Uterus (tissue), 4 donors: ENCODE measurements around the gene CDYL2. TPM values are rescaled to one million over a fixed set of nuclear protein-coding genes. Genes with fewer than 3 reads are reported as not detected.
"Not testable (repeated sequence)": the region's sequence is repeated elsewhere in the genome, so short reads cannot be mapped to it uniquely, and the experiment has no call there.

Experiments
- DNase-seq, 2 donors: peaks; one replicate each; pipeline ENCODE4 v3.0.0-alpha.2; 2019 to 2020
- H3K27ac ChIP-seq, 2 donors: fragments of 200-600 bp; sonication (generic); 1 replicate in 1 of 2; 2 replicates in 1 of 2; pipeline ENCODE4 v1.5.1; 2016 to 2018
- H3K27me3 ChIP-seq, 2 donors: fragments of 200-600 bp; sonication (generic); one replicate each; pipeline ENCODE4 v1.5.1; 2018 to 2019; ENCODE audit warnings: control low read depth in 1 of 2
- H3K36me3 ChIP-seq, 2 donors: fragments of 200-600 bp; sonication (generic); one replicate each; pipeline ENCODE4 v1.5.1; 2019; ENCODE audit warnings: control low read depth in 1 of 2
- H3K4me1 ChIP-seq, 2 donors: fragments of 200-600 bp; sonication (generic); one replicate each; pipeline ENCODE4 v1.5.1; 2018 to 2019; ENCODE audit warnings: control low read depth in 1 of 2
- H3K4me3 ChIP-seq, 2 donors: fragments of 200-600 bp; sonication (generic); 1 replicate in 1 of 2; 2 replicates in 1 of 2; pipeline ENCODE4 v1.5.1; 2018 to 2019; ENCODE audit warnings: mild to moderate bottlenecking in 1 of 2
- H3K9me3 ChIP-seq, 2 donors: fragments of 200-600 bp; sonication (generic); one replicate each; pipeline ENCODE4 v1.5.1; 2019; ENCODE audit warnings: control low read depth in 1 of 2
- CTCF ChIP-seq, 4 experiments: fragments of 200-600 bp in 2 of 4; fragments of 450-650 bp in 2 of 4; sonication (generic) in 2 of 4; IDR thresholded peaks; one replicate each; pipeline ENCODE4 v1.5.1; 2016 to 2019; ENCODE audit warnings: antibody characterized with exemption in 4 of 4, mild to moderate bottlenecking in 2 of 4, moderate library complexity in 1 of 4
- POLR2A ChIP-seq, 2 donors: fragments of 450-650 bp; IDR thresholded peaks; one replicate each; pipeline ENCODE4 v1.6.1; 2016; ENCODE audit warnings: antibody characterized with exemption in 2 of 2, mild to moderate bottlenecking in 1 of 2, moderate library complexity in 1 of 2
- intact Hi-C: fragments of 100-400 bp; cut with DNase I; formaldehyde crosslinking; loops from one replicate; pipeline ENCODE4 v1.15.1; 2023; ENCODE audit warnings: low total_unique reads
- total RNA-seq, 4 donors: library from RNA; depleted of rRNA in 3 of 4; stranded (reverse); fragments of >200 nt in 3 of 4; gene quantifications; one replicate each; pipeline versions ENCODE4 v1.1.0 to v1.2.4, GENCODE V29; 2014 to 2023
- donor health status: DM: yes; HTN: yes; CAD: no.

Gene CDYL2
- total RNA-seq, 4 donors from 2014 or later, result 2.3 to 9.1 (median 5.1) TPM

GRCh38 chr16:80656711-80657150 lies 147.7 kb downstream of the CDYL2 start:
- no peaks in the 10 kb centered on the region for H3K9me3 ChIP-seq
- TF ChIP-seq POLR2A (IDR thresholded peaks at IDR 0.05) (no peak), CTCF (IDR thresholded peaks at IDR 0.05) (no peak)
- no peak overlapping the region for H3K4me3 ChIP-seq
- no peaks in the 10 kb centered on the region for H3K27me3 ChIP-seq
- intact Hi-C loops, result no loop called here
- H3K36me3 ChIP-seq, result no peaks in the 10 kb centered on the region
- DNase-seq, result no peak
- no peak overlapping the region for H3K27ac ChIP-seq
- H3K4me1 ChIP-seq, result no peaks in the 10 kb centered on the region

- Histone ChIP-seq H3K9me3 (no peaks in the 10 kb centered on the region), H3K27me3 (no peaks in the 10 kb centered on the region), H3K36me3 (no peaks in the 10 kb centered on the region), H3K27ac (no peak overlapping the region), H3K4me3 (no peak overlapping the region), H3K4me1 (no peaks in the 10 kb centered on the region)
- TF ChIP-seq POLR2A (IDR thresholded peaks at IDR 0.05), result no peak
- no peak for TF ChIP-seq CTCF (IDR thresholded peaks at IDR 0.05)
- intact Hi-C loops, result no loop called here
- no peak for DNase-seq
Measured at GRCh38 chr16:80656161-80656560, 148.2 kb downstream of the CDYL2 start.

GRCh38 chr16:80655751-80656150 lies 148.6 kb downstream of the CDYL2 start:
- Histone ChIP-seq H3K9me3 (no peaks in the 10 kb centered on the region), H3K36me3 (no peaks in the 10 kb centered on the region), H3K27me3 (no peaks in the 10 kb centered on the region), H3K4me1 (no peaks in the 10 kb centered on the region), H3K4me3 (no peak overlapping the region), H3K27ac (no peak overlapping the region)
- intact Hi-C loops, result no loop called here
- no peak for TF ChIP-seq POLR2A (IDR thresholded peaks at IDR 0.05)
- TF ChIP-seq CTCF (IDR thresholded peaks at IDR 0.05), result no peak
- DNase-seq, result no peak

- no peak for DNase-seq
- Histone ChIP-seq H3K4me3 (no peak overlapping the region), H3K36me3 (no peaks in the 10 kb centered on the region), H3K4me1 (no peaks in the 10 kb centered on the region), H3K27ac (no peak overlapping the region), H3K9me3 (no peaks in the 10 kb centered on the region), H3K27me3 (no peaks in the 10 kb centered on the region)
- TF ChIP-seq POLR2A (IDR thresholded peaks at IDR 0.05) (no peak), CTCF (IDR thresholded peaks at IDR 0.05) (no peak)
- intact Hi-C loops, result no loop called here
Measured at GRCh38 chr16:80654094-80654862, 150.1 kb downstream of the CDYL2 start.

GRCh38 chr16:80652441-80652840 lies 152.0 kb downstream of the CDYL2 start:
- no peaks in the 10 kb centered on the region for H3K9me3 ChIP-seq
- TF ChIP-seq POLR2A (IDR thresholded peaks at IDR 0.05) (no peak), CTCF (IDR thresholded peaks at IDR 0.05) (no peak)
- H3K4me1 ChIP-seq, result no peaks in the 10 kb centered on the region
- DNase-seq, result no peak
- H3K27ac ChIP-seq, result no peak overlapping the region
- intact Hi-C loops, result no loop called here
- no peak overlapping the region for H3K4me3 ChIP-seq
- H3K36me3 ChIP-seq, result no peaks in the 10 kb centered on the region
- H3K27me3 ChIP-seq, result no peaks in the 10 kb centered on the region

GRCh38 chr16:80650281-80650680 lies 154.1 kb downstream of the CDYL2 start:
- DNase-seq, H3K27me3 ChIP-seq, H3K27ac ChIP-seq, H3K9me3 ChIP-seq, H3K4me3 ChIP-seq, H3K4me1 ChIP-seq, H3K36me3 ChIP-seq, intact Hi-C loops: not testable (repeated sequence)
